K562 (cell line): ENCODE results near the gene RUNX1. TPM values are rescaled to one million over a fixed set of nuclear protein-coding genes. Genes with fewer than 3 reads are reported as not detected.

ENCODE experiments used
- BACH1 ChIP-seq: fragments of 200-800 bp; sonication (Bioruptor generic); IDR thresholded peaks from 2 replicates; pipeline ENCODE4 v1.6.1; 2016; ENCODE audit warnings: missing genetic modification characterization, missing compliant biosample characterization
- BHLHE40 ChIP-seq: IDR thresholded peaks from 2 replicates; pipeline ENCODE4 v1.6.1; 2011; ENCODE audit warnings: low read length, improper control_type of control experiment
- CC2D1A ChIP-seq: fragments of 450-650 bp; IDR thresholded peaks from 2 replicates; pipeline ENCODE4 v1.6.1; 2017; ENCODE audit warnings: mild to moderate bottlenecking
- CCNT2 ChIP-seq: IDR thresholded peaks from 2 replicates; pipeline ENCODE4 v1.6.1; 2011; ENCODE audit warnings: borderline replicate concordance, low read depth, mild to moderate bottlenecking, moderate library complexity, mixed read lengths, low read length; ENCODE audit not compliant: insufficient read length; ENCODE audit errors: extremely low read depth
- CEBPB ChIP-seq: fragments of 450-650 bp; IDR thresholded peaks from 2 replicates; pipeline ENCODE4 v1.6.1; 2016; ENCODE audit warnings: missing genetic modification characterization, missing compliant biosample characterization
- COPS2 ChIP-seq: fragments of 450-650 bp; conservative IDR thresholded peaks from 2 replicates; pipeline ENCODE4 v1.6.1; 2016; ENCODE audit warnings: mild to moderate bottlenecking, moderate library complexity
- EP400 ChIP-seq: fragments of 450-650 bp; IDR thresholded peaks from 2 replicates; pipeline ENCODE4 v1.6.1; 2017; ENCODE audit warnings: antibody characterized with exemption, mild to moderate bottlenecking, moderate library complexity
- HDAC3 ChIP-seq: fragments of 450-650 bp; IDR thresholded peaks from 2 replicates; pipeline ENCODE4 v1.6.1; 2018; ENCODE audit warnings: borderline replicate concordance, mild to moderate bottlenecking, moderate library complexity; ENCODE audit not compliant: partially characterized antibody
- POLR2AphosphoS5 ChIP-seq: IDR thresholded peaks from 2 replicates; pipeline ENCODE4 v1.6.1; 2011; ENCODE audit warnings: mild to moderate bottlenecking, low read depth, low read length, moderate library complexity; ENCODE audit not compliant: control insufficient read depth, insufficient read depth
- RBM14 ChIP-seq: fragments of 200-400 bp; formaldehyde crosslinking; IDR thresholded peaks from 2 replicates; pipeline ENCODE4 v1.6.1; 2018; ENCODE audit warnings: low read depth, mild to moderate bottlenecking, low read length, moderate library complexity, borderline replicate concordance; ENCODE audit not compliant: insufficient read depth
- SIN3B ChIP-seq: fragments of 450-650 bp; IDR thresholded peaks from 2 replicates; pipeline ENCODE4 v1.6.1; 2017; ENCODE audit warnings: low read depth, mild to moderate bottlenecking, moderate library complexity
- SIRT6 ChIP-seq: IDR thresholded peaks from one replicate; pipeline ENCODE4 v1.6.1; 2012; ENCODE audit warnings: low read depth, mild to moderate bottlenecking, control low read depth, inconsistent platforms, low read length, moderate library complexity
- SMAD3 ChIP-seq: fragments of 450-650 bp; formaldehyde crosslinking; conservative IDR thresholded peaks from 2 replicates; pipeline ENCODE4 v1.4.0; 2020; ENCODE audit warnings: mild to moderate bottlenecking
- TAF7 ChIP-seq: fragments of 450-650 bp; IDR thresholded peaks from 2 replicates; pipeline ENCODE4 v1.6.1; 2016; ENCODE audit warnings: missing genetic modification characterization, missing compliant biosample characterization
- ZNF263 ChIP-seq: sonication (generic); formaldehyde crosslinking; IDR thresholded peaks from 2 replicates; pipeline ENCODE4 v1.8.0; 2022; ENCODE audit warnings: mild to moderate bottlenecking, missing genetic modification reagents, borderline replicate concordance
- ZNF717 ChIP-seq: fragments of 250-450 bp; sonication (Bioruptor Pico); IDR thresholded peaks from 2 replicates; pipeline ENCODE4 v1.5.0; 2021
- ZSCAN32 ChIP-seq: fragments of 450-650 bp; formaldehyde crosslinking; IDR thresholded peaks from 2 replicates; pipeline ENCODE4 v1.4.0; 2020; ENCODE audit warnings: mild to moderate bottlenecking, moderate library complexity
- polyA plus RNA-seq, 8 experiments: library from polyadenylated mRNA; depleted of rRNA in 4 of 8; stranded (reverse) in 5 of 8; unstranded in 3 of 8; fragments of >200 nt; fragmentation: Nextera tagmentation in 2 of 8; fragmentation: Illumina TruSeq in 1 of 8; extraction: Ambion mirVana in 2 of 8; extraction: Trizol in 1 of 8; gene quantifications; 2 replicates each; pipeline versions ENCODE4 v1.2.1 to v1.2.3, GENCODE V29; 2011 to 2014; ENCODE audit warnings: inconsistent platforms in 1 of 8, missing spikeins in 1 of 8
- total RNA-seq, 7 experiments: library from RNA; depleted of rRNA in 6 of 7; stranded (reverse); fragments of >200 nt in 6 of 7; fragmentation: Illumina TruSeq in 2 of 7; extraction: Trizol in 2 of 7; gene quantifications; 2 replicates each; pipeline versions ENCODE4 v1.2.1 to v1.2.3, GENCODE V29; 2011 to 2021; ENCODE audit warnings: low replicate concordance in 1 of 7
- TF ChIP-seq, protein P1 (sequence below): fragments of 250-450 bp; sonication (Bioruptor Pico); IDR thresholded peaks from 2 replicates; pipeline ENCODE4 v1.6.1; 2021; ENCODE audit warnings: mild to moderate bottlenecking
- TF ChIP-seq, protein P2 (sequence below): fragments of 250-450 bp; sonication (Bioruptor Pico); IDR thresholded peaks from 2 replicates; pipeline ENCODE4 v1.5.0; 2021; ENCODE audit warnings: mild to moderate bottlenecking, moderate library complexity
- TF ChIP-seq, protein P3 (sequence below): fragments of 450-650 bp; IDR thresholded peaks from 2 replicates; pipeline ENCODE4 v1.6.1; 2017; ENCODE audit warnings: antibody characterized with exemption, mild to moderate bottlenecking

The RUNX1 gene
- total and polyA plus RNA-seq, 9 of the 15 experiments (the other 6 are each of a cell fraction or from before 2014, with no cell fraction given): 2.2 to 68.6 (median 17.8) TPM

- TF ChIP-seq, protein P1, sequence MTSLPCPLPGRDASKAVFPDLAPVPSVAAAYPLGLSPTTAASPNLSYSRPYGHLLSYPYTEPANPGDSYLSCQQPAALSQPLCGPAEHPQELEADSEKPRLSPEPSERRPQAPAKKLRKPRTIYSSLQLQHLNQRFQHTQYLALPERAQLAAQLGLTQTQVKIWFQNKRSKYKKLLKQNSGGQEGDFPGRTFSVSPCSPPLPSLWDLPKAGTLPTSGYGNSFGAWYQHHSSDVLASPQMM: no peak
- TF ChIP-seq BACH1 (tag) (peak; percentile 35; the same call in 1 of the 2 replicates), BHLHE40 (no peak), ZNF263 (no peak), HDAC3 (no peak), COPS2 (no peak), CCNT2 (no peak), EP400 (peak; percentile 5; the same call in 1 of the 2 replicates), ZSCAN32 (no peak), RBM14 (no peak), CEBPB (0 out of 2 replicates have a peak, but pooled peaks have one; percentile 35), ZNF717 (no peak), SMAD3 (CRISPR knock-in tag) (no peak), TAF7 (tag) (no peak), SIN3B (no peak), CC2D1A (no peak), POLR2AphosphoS5 (no peak), SIRT6 (no peak)
- TF ChIP-seq, protein P2, sequence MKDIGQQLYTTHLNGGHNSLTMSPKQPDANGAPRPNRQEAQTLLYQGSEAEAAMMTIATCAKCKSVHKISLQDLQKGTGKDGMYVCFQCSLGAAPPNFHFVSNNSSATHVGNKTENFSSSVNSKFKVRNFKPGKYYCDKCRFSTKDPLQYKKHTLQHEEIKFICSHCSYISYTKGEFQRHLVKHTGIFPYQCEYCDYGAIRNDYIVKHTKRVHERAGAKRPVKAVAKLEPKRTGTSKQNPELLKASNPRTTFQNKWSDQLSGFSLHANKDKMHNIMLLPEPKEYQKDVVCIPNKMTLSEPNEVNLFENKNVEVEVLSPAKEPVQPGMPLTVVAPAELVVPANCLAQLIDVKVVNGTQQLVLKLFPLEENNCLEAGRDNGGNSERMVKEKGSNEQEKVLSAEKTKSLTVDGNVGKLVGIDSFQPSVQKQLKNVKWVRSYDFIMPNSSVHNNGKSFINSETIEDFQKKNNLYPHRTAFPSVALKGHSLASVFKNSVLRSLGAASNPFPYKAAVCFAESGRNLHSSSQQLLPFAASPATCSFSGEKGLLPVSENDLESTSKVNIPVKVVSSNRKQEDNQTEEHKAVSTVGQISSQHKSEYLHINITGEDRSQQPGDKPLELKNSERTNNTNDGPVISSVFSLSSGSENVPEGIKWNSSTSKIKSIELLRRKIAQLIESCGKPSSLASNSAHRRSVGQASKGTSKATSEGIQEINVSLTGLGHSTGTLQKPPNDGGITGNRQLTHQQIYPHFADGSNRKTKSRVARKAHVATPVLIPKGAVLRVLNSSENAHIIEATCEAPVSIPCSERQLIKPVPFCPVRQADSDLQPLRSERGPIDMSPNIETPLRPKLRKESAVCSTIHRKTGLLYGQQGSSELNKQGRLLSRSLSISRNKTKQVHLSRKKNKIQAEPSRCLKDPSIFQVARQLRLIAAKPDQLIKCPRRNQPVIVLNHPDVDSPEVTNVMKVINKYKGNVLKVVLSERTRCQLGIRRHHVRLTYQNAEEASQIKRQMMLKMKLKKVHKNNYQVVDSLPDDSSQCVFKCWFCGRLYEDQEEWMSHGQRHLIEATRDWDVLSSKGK (CRISPR knock-in tag): no peak
- TF ChIP-seq, protein P3, sequence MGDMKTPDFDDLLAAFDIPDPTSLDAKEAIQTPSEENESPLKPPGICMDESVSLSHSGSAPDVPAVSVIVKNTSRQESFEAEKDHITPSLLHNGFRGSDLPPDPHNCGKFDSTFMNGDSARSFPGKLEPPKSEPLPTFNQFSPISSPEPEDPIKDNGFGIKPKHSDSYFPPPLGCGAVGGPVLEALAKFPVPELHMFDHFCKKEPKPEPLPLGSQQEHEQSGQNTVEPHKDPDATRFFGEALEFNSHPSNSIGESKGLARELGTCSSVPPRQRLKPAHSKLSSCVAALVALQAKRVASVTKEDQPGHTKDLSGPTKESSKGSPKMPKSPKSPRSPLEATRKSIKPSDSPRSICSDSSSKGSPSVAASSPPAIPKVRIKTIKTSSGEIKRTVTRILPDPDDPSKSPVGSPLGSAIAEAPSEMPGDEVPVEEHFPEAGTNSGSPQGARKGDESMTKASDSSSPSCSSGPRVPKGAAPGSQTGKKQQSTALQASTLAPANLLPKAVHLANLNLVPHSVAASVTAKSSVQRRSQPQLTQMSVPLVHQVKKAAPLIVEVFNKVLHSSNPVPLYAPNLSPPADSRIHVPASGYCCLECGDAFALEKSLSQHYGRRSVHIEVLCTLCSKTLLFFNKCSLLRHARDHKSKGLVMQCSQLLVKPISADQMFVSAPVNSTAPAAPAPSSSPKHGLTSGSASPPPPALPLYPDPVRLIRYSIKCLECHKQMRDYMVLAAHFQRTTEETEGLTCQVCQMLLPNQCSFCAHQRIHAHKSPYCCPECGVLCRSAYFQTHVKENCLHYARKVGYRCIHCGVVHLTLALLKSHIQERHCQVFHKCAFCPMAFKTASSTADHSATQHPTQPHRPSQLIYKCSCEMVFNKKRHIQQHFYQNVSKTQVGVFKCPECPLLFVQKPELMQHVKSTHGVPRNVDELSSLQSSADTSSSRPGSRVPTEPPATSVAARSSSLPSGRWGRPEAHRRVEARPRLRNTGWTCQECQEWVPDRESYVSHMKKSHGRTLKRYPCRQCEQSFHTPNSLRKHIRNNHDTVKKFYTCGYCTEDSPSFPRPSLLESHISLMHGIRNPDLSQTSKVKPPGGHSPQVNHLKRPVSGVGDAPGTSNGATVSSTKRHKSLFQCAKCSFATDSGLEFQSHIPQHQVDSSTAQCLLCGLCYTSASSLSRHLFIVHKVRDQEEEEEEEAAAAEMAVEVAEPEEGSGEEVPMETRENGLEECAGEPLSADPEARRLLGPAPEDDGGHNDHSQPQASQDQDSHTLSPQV: no peak
Observed at GRCh38 chr21:35002879-35003722, 46.0 kb downstream of the RUNX1 start (continued).
